ENCODE results near the gene ITGAE. TPM values are rescaled to one million over a fixed set of nuclear protein-coding genes. Genes with fewer than 3 reads are reported as not detected.

The ITGAE gene
- total RNA-seq, 2 donors from 2014 or later: 21.8 to 34.3 TPM

- Histone ChIP-seq H3K9me3 (ENCODE audit: control insufficient read depth, low read length) (no peaks in the 10 kb centered on the region), H3K4me1 (ENCODE audit: control insufficient read depth, insufficient read depth, low read length) (no peaks in the 10 kb centered on the region), H3K36me3 (ENCODE audit: control insufficient read depth, insufficient read depth, low read length) (no peaks in the 10 kb centered on the region), H3K9ac (ENCODE audit: extremely low read depth, low read length, poor library complexity, severe bottlenecking) (no peak overlapping the region), H3K4me3 (ENCODE audit: low read length) (no peak overlapping the region), H3K27ac (ENCODE audit: low read depth, low read length) (no peak overlapping the region), H3K27me3 (ENCODE audit: control insufficient read depth, insufficient read depth, low read length, poor library complexity, severe bottlenecking) (no peaks in the 10 kb centered on the region)
- Mint-ChIP-seq H3K4me1 (no peaks in the 10 kb centered on the region), H3K9me3 (no peaks in the 10 kb centered on the region), H3K27ac (no peak overlapping the region), H3K27me3 (ENCODE audit: insufficient read depth) (no peaks in the 10 kb centered on the region), H3K4me3 (no peak overlapping the region), H3K36me3 (ENCODE audit: low read depth) (no peaks in the 10 kb centered on the region)
- no peak for DNase-seq
- no peak for TF ChIP-seq CTCF (conservative IDR thresholded peaks at IDR 0.05)
- 92 to 96% methylated on average over 7 to 15 of the region's 15 CpGs for WGBS, 2 experiments (ENCODE audit: insufficient coverage in 1 of 2, insufficient read length in 1 of 2)
Observed at GRCh38 chr17:3751836-3752235, 49.2 kb downstream of the ITGAE start.

- H3K27me3 ChIP-seq (ENCODE audit: control insufficient read depth, insufficient read depth, low read length, poor library complexity, severe bottlenecking): no peaks in the 10 kb centered on the region
- no peaks in the 10 kb centered on the region for H3K4me1 ChIP-seq (ENCODE audit: control insufficient read depth, insufficient read depth, low read length)
- no peaks in the 10 kb centered on the region for H3K9me3 ChIP-seq (ENCODE audit: control insufficient read depth, low read length)
- H3K9ac ChIP-seq (ENCODE audit: extremely low read depth, low read length, poor library complexity, severe bottlenecking): no peak overlapping the region
- no peak overlapping the region for H3K27ac Mint-ChIP-seq
- no peak for DNase-seq
- no peaks in the 10 kb centered on the region for H3K36me3 Mint-ChIP-seq (ENCODE audit: low read depth)
- no peaks in the 10 kb centered on the region for H3K36me3 ChIP-seq (ENCODE audit: control insufficient read depth, insufficient read depth, low read length)
- WGBS, 2 experiments (ENCODE audit: insufficient coverage in 1 of 2, insufficient read length in 1 of 2): 87 to 89% methylated on average over 7 to 8 of the region's 8 CpGs
- H3K27ac ChIP-seq (ENCODE audit: low read depth, low read length): no peak overlapping the region
- no peak for TF ChIP-seq CTCF (conservative IDR thresholded peaks at IDR 0.05)
- H3K4me3 ChIP-seq (ENCODE audit: low read length): no peak overlapping the region
- H3K4me1 Mint-ChIP-seq: no peaks in the 10 kb centered on the region
- no peak overlapping the region for H3K4me3 Mint-ChIP-seq
- H3K9me3 Mint-ChIP-seq: no peaks in the 10 kb centered on the region
- H3K27me3 Mint-ChIP-seq (ENCODE audit: insufficient read depth): no peaks in the 10 kb centered on the region
Observed at GRCh38 chr17:3750926-3751325, 50.1 kb downstream of the ITGAE start.

GRCh38 chr17:3750296-3750695 lies 50.7 kb downstream of the ITGAE start:
- H3K9me3 ChIP-seq (ENCODE audit: control insufficient read depth, low read length): no peaks in the 10 kb centered on the region
- 94 to 95% methylated on average over 16 to 17 of the region's 17 CpGs for whole genome bisulfite sequencing, 2 experiments (ENCODE audit: insufficient coverage in 1 of 2, insufficient read length in 1 of 2)
- no peaks in the 10 kb centered on the region for H3K36me3 ChIP-seq (ENCODE audit: control insufficient read depth, insufficient read depth, low read length)
- H3K27ac Mint-ChIP-seq: no peak overlapping the region
- no peaks in the 10 kb centered on the region for H3K36me3 Mint-ChIP-seq (ENCODE audit: low read depth)
- H3K27me3 Mint-ChIP-seq (ENCODE audit: insufficient read depth): no peaks in the 10 kb centered on the region
- DNase-seq: no peak
- no peaks in the 10 kb centered on the region for H3K9me3 Mint-ChIP-seq
- H3K4me1 Mint-ChIP-seq: no peaks in the 10 kb centered on the region
- H3K27me3 ChIP-seq (ENCODE audit: control insufficient read depth, insufficient read depth, low read length, poor library complexity, severe bottlenecking): no peaks in the 10 kb centered on the region
- no peaks in the 10 kb centered on the region for H3K4me1 ChIP-seq (ENCODE audit: control insufficient read depth, insufficient read depth, low read length)
- no peak overlapping the region for H3K4me3 ChIP-seq (ENCODE audit: low read length)
- H3K9ac ChIP-seq (ENCODE audit: extremely low read depth, low read length, poor library complexity, severe bottlenecking): no peak overlapping the region
- no peak overlapping the region for H3K27ac ChIP-seq (ENCODE audit: low read depth, low read length)
- TF ChIP-seq CTCF (conservative IDR thresholded peaks at IDR 0.05): no peak
- H3K4me3 Mint-ChIP-seq: no peak overlapping the region
